ENCODE measurements around the gene RNF222. TPM values are rescaled to one million over a fixed set of nuclear protein-coding genes. Genes with fewer than 3 reads are reported as not detected.

RNF222 gene, protein sequence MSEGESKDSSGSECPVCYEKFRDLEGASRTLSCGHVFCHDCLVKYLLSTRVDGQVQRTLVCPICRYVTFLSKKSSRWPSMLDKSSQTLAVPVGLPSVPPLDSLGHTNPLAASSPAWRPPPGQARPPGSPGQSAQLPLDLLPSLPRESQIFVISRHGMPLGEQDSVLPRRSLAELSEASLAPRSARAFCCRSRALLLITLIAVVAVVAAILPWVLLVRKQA
- 0.10 TPM in 1 of 2 replicates, not detected in the other for total RNA-seq (2014; rRNA removed; shearing (Covaris generic))

- no peak for DNase-seq (ENCODE audit: low read depth)
These were observed at the start of gene RNF222 for GRCh38 chr17:8397636-8398035. Gene RNF222 (minus strand): TSS chr17:8397827. CDS start chr17:8393461, 4,366 bp downstream.

DNA sequence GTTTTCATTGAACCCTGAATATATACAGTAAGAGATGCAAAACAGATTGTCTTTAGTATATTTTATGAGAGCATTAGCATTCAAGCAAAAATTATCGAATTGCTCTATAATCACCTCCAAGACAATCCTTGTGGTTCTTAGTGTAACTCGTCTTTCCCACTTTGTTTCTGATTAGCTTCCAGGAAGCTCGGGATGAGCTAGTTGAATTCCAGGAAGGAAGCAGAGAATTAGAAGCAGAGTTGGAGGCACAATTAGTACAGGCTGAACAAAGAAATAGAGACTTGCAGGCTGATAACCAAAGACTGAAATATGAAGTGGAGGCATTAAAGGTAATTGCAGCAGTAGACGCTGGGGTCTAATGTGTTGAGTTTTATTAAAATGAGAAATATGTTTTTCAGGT lies 47.9 kb upstream of the RNF222 start:
- no peak for DNase-seq (ENCODE audit: low read depth)

DNA sequence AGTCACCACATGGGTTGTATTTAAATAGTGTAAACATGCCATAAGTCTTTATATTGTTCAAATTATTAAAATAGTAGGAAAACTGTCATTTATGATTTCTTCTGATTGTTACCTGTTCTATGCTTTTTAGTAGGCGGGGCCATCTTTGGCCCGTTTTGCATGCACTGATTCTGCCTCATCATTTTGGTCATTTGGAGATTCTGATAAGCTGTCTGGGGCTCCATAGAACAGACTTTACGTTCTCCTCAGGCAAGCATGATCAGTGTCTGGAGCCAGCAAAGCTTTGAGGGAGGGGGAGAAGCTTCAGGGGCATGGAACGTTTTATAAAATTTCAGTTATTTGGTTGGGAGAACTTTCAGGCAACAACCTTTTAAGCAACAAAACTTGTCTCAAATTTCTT lies 46.9 kb upstream of the RNF222 start:
- no peak for DNase-seq (ENCODE audit: low read depth)

DNA sequence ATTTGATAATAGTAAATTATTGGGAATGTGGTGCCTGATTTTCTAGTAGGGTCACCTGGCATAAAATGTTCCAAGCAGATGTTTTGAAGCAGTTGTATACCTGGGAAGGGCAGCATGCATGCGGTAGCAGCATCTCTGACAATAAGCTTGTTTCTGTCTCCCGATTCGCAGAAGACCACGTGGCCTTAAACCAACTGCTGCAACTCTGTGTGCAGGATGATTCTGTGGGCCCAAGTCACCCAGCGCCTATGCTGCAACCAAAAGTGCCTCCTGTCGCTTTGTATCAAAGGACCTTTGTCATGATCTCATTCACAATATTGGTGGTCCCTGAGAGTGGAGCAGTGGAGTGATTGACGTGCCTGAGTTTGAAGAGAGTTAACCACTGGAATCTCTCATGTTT lies 46.1 kb upstream of the RNF222 start:
- DNase-seq (ENCODE audit: low read depth) = no peak

GRCh38 chr17:8442310-8442709 lies 44.7 kb upstream of the RNF222 start:
- DNase-seq (ENCODE audit: low read depth) = no peak

DNA sequence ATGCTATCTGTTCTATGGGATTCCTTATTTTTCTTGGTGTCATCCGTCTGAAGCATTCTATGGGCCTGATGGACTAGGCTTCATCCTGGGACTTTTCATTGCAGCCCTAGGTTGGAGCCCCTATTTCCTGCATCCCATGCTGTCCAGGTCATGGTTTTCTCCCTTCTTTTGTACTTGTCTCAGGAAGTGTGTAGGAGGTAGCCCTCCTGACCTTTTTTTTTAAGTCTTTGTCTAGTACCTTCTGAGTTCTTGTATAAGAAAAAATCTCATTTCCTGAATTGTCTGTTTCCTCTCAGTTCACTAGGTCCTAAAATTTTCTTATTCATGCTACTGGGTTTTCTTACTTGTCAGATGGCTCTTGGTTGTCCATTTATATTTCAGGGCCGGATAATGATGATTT lies 44.1 kb upstream of the RNF222 start:
- no peak for DNase-seq (ENCODE audit: low read depth)

GRCh38 chr17:8439681-8440080 lies 42.1 kb upstream of the RNF222 start:
- no peak for DNase-seq (ENCODE audit: low read depth)

DNA sequence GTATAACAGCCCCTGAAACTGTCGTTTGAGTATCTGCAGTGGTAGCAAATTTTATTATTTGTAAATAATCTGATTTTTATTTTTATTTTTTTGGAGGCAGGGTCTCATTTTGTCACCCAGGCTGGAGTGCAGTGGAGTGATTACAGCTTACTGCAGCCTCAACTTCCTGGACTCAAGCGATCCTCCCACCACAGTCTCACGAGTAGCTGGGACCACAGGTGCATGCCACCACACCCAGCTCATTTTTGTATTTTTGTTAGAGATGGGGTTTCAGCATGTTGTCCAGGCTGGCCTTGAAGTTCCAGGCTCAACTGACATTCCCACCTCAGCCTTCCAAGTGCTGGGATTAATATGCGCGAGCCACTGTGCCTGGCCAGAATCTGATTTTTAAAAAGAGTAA lies 40.8 kb upstream of the RNF222 start:
- DNase-seq (ENCODE audit: low read depth) = no peak

GRCh38 chr17:8436844-8437171 lies 39.2 kb upstream of the RNF222 start:
- DNase-seq (ENCODE audit: low read depth) = peak; percentile 4

DNA sequence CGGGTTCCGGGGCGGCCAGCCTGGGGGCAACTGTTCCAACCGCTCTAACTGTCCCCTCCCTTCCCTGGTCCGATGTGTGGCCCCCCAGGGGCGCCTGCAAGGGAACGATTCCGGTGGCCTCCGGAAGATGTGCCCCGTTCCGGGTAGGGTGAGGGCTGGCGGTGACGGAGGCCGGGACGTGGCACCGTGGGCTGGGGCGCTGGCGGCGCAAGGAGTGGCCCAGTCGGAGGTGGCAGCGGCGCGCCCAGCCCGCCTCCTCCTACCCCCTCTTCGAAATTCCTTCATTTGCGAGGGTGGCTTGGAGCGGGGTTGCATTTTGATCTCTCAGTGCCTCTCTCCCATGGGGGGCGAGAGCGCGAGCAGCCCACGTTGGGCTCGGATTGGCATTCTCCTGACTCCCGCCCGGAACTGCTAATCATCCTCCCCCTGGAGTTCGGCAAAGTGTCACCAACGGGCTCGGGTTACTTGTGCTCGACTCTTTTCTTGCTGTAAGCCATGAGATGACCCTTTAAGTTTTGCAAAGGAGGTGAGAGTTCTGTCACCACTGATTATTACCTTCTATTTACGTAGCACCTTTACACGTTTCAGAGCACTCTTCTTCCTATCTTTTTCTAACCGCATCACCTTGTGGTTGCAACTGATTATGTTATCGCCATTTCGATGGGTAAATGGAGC lies 38.7 kb upstream of the RNF222 start:
- DNase-seq (ENCODE audit: low read depth) = peak; percentile 65

GRCh38 chr17:8435245-8436168 lies 37.9 kb upstream of the RNF222 start, which contains the start of gene NDEL1:
Gene NDEL1 (plus strand): TSS chr17:8435884. CDS start chr17:8444272, 8,388 bp downstream.
- peak; percentile 95 for DNase-seq (ENCODE audit: low read depth)

GRCh38 chr17:8430966-8431365 lies 33.3 kb upstream of the RNF222 start:
- peak; percentile 89 for DNase-seq (ENCODE audit: low read depth)

GRCh38 chr17:8426802-8427201 lies 29.2 kb upstream of the RNF222 start:
- DNase-seq (ENCODE audit: low read depth) = no peak

DNA sequence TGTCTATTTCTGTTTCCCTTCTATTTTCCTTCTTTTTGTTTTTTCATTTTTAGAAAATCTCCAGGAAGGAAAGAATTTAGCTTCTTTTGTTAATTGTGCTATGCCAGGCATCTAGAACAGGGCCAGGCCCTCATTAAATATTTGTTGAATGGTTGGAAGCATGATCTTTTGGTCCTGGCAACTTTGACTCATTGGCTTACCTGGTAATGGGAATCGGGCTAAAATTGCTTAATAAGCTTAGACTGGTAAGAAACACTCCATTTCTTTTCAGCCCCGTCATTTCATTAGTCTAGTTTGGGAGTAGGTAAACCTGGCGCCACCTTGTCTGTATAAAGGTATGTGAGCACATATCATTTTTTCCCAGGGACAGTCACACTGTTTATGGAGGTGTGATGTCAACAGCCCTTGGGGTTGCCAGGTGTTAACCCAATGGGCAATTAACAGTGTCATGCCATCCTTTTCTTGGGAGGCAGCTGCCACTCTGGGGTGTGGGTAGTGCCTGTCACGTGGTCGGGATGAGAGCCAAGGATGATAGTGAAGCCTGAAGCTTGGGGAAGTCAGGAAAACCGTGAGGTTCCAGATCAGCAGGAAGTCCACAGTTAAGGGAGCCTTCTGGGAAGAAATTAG lies 28.6 kb upstream of the RNF222 start:
- no peak for DNase-seq (ENCODE audit: low read depth)

DNA sequence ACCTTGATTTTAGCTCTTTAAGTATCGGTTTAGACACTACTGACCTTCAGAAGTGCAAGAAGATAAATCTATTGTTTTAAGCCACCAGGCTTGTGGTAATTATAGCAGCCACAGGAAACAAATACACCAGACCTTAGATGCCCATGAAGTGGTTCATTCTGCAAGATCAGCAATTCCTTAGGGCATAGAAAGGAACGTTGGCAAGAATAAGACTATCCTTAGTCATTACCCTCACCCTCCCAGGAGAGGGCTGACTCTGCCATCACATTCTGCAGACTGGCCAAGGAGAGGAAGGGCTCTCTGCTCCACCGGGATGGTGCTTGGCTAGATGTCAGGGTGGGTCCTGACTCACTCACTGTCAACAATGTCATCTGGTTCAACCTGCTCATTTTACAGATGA lies 23.9 kb upstream of the RNF222 start:
- peak; percentile 76 for DNase-seq (ENCODE audit: low read depth)

DNA sequence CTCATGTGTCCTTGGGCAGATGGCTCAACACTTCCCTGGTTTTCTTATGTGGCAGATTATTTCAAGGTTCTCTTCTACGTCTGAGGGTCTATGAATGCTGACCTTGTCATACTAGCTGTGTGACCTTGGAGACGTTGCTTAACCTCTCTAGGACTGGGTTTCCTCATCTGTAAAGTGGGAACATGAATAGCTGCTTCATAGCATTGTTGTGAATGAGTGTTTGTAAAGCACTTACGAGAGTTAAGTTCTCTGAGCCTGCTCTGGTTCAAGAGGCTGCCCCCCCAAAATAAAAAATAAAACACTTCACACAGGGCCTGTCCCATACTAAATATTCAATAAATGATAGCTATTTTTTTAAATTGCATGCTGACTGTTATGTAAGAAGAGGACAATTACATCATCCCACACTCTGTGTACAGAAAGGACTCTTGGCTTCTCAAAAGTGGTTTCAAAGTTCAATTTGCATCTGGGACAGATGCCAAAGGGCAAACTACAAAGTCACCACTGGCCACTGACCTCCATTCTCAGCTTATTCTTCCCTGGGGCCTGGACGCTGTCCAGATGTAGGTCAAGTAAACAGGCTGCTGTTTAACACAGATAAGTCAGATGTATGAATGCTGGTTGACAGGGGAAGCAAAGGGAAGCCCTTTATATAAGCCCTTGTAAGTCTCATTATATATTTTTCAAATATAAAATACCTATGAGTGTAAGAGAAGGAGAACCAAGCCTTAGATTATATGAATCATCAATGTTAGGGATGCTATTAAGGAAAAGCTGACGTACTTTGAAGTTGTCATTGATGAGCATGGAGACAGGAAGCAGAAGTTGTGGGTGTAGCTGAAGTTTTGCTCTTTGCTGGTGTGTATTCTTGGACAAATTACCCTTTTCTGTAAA lies 22.7 kb upstream of the RNF222 start:
- peak; percentile 92 for DNase-seq (ENCODE audit: low read depth)

DNA sequence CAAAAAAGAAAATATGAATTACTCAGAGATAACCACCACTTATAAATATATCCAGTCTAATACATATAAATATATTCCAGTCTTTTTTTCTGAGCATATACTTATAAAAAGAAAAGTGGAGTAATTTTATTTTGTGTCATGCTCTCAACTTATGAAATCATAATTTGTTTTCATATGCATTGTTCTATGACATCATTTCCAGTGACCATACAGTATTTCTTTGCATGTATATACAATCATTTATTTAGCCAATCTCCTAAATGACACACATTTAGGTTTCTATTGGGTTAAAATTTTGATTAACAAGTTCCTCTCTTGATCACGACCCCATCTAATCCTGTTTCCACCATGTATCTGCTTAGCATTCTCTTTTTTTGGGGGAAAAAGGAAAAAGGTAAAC lies 21.7 kb upstream of the RNF222 start:
- no peak for DNase-seq (ENCODE audit: low read depth)

DNA sequence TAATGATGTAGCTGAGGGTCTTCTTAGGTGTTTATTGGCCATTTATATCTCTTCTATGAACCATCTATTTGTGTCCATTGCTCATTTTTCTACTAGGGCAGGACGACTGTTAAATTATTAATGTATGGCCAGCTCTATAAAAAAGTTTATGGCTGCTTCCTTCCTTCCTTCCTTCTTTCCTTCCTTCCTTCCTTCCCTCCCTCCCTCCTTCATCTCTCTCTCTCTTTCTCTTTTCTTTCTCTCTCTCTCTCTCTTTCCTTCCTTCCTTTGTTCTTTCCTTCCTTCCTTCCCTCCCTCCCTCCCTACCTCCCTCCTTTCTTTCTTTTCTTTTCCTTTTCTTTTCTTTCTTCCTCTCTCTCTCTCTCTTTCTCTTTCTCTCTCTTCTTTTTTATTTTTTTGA lies 20.8 kb upstream of the RNF222 start:
- DNase-seq (ENCODE audit: low read depth) = no peak

- no peak for DNase-seq (ENCODE audit: low read depth)
These were observed 20.2 kb upstream of the RNF222 start for GRCh38 chr17:8417806-8418205.

- no peak for DNase-seq (ENCODE audit: low read depth)
These were observed 16.3 kb upstream of the RNF222 start for GRCh38 chr17:8413938-8414337.

- DNase-seq (ENCODE audit: low read depth) = no peak
These were observed 15.7 kb upstream of the RNF222 start for GRCh38 chr17:8413328-8413727.
